Occipital lobe (tissue), 3 donors: Measurements from ENCODE around the gene DEK. TPM values are rescaled to one million over a fixed set of nuclear protein-coding genes. Genes with fewer than 3 reads are reported as not detected.
"Not testable (repeated sequence)": the region's sequence is repeated elsewhere in the genome, so short reads cannot be mapped to it uniquely, and the experiment has no call there.

ENCODE experiments used
- DNase-seq: peaks from one replicate; lab custom pipeline; 2025; lab: John Stamatoyannopoulos, UW
- small RNA-seq: library from RNA; depleted of rRNA; stranded (forward); fragments of <200 nt; gene quantifications from one replicate; pipeline ENCODE3, GENCODE V24; 2014
- total RNA-seq: library from RNA; depleted of rRNA; stranded (reverse); fragments of >200 nt; gene quantifications from one replicate; pipeline ENCODE4 v1.2.3, GENCODE V29; 2014

DEK gene
- total RNA-seq, 1 donor from 2014 or later, result 127 TPM

GRCh38 chr6:18204691-18205090 lies 59.6 kb downstream of the DEK start:
- no peak for DNase-seq

- DNase-seq, result peak; percentile 6
Measured at GRCh38 chr6:18203786-18204185, 60.5 kb downstream of the DEK start.

GRCh38 chr6:18192026-18192425 lies 72.3 kb downstream of the DEK start:
- DNase-seq, result no peak

- no peak for DNase-seq
Measured at GRCh38 chr6:18189196-18189595, 75.1 kb downstream of the DEK start.

- no peak for DNase-seq
Measured at GRCh38 chr6:18187701-18188100, 76.6 kb downstream of the DEK start.

- DNase-seq, result no peak
Measured at GRCh38 chr6:18186540-18187250, 77.6 kb downstream of the DEK start.

GRCh38 chr6:18186033-18186432 lies 78.3 kb downstream of the DEK start:
- no peak for DNase-seq

GRCh38 chr6:18185624-18186023 lies 78.7 kb downstream of the DEK start:
- DNase-seq, result no peak

- DNase-seq, result no peak
Measured at GRCh38 chr6:18183766-18184165, 80.6 kb downstream of the DEK start.

- no peak for DNase-seq
Measured at GRCh38 chr6:18182568-18182967, 81.8 kb downstream of the DEK start.

GRCh38 chr6:18179770-18180356 lies 84.5 kb downstream of the DEK start:
- DNase-seq, result no peak

- DNase-seq, result no peak
Measured at GRCh38 chr6:18178960-18179615, 85.2 kb downstream of the DEK start.

- DNase-seq, result no peak
Measured at GRCh38 chr6:18177286-18177965, 86.9 kb downstream of the DEK start.

- not testable (repeated sequence) for DNase-seq
Measured at GRCh38 chr6:18176198-18176597, 88.1 kb downstream of the DEK start.

Small RNAs within 50 kb of the gene (small RNA-seq; reads per million reads assigned to genes)
- gene AL138825.1, result not detected
- not detected for gene RF00019
- gene RNU6-263P, result not detected

Other genes with a start within 250 kb of the DEK start
- 2.8 TPM for gene NHLRC1, start 141.9 kb downstream of the DEK start, total RNA-seq
- 7.8 TPM for gene TPMT, start 109.5 kb downstream of the DEK start, total RNA-seq
- gene KDM1B, start 109.1 kb downstream of the DEK start, total RNA-seq, result 47.4 TPM
- gene RNF144B, start 122.8 kb upstream of the DEK start, total RNA-seq, result 3.1 TPM